Measurements from ENCODE around the gene NCK2. TPM values are rescaled to one million over a fixed set of nuclear protein-coding genes. Genes with fewer than 3 reads are reported as not detected.

The NCK2 gene
- total RNA-seq, 1 experiment from 2014 or later, result 89.0 TPM

GRCh38 chr2:105795575-105795934 lies 50.8 kb downstream of the NCK2 start:
- H3K4me3 Mint-ChIP-seq (ENCODE audit: unreplicated experiment), result no peak overlapping the region
- TF ChIP-seq CTCF (IDR thresholded peaks at IDR 0.05; ENCODE audit: insufficient read depth in 1 of 2, low read depth in 1 of 2, low read length in 1 of 2, severe bottlenecking in 1 of 2, unreplicated experiment in 1 of 2), result no peak
- DNase-seq, result no peak
- H3K4me1 Mint-ChIP-seq (ENCODE audit: low read depth, unreplicated experiment), result peaks cover 23% of the 10 kb centered on the region
- Histone ChIP-seq H3K4me3 (ENCODE audit: low read depth, low read length) (no peak overlapping the region), H3K36me3 (ENCODE audit: control insufficient read depth, insufficient read depth, low read length) (no peaks in the 10 kb centered on the region), H3K27me3 (replicated peaks; ENCODE audit: control insufficient read depth, insufficient read depth, low read length) (no peaks in the 10 kb centered on the region), H3K9me3 (no peaks in the 10 kb centered on the region), H3K4me1 (peaks cover 23% of the 10 kb centered on the region)
- H3K27ac Mint-ChIP-seq (ENCODE audit: unreplicated experiment), result peak overlapping the region; percentile 1
- ChIA-PET POLR2A (no interaction called here), CTCF (no interaction called here)
- no peaks in the 10 kb centered on the region for H3K27me3 Mint-ChIP-seq (ENCODE audit: insufficient read depth, unreplicated experiment)
- intact Hi-C loops (cut with micrococcal nuclease; ENCODE audit: unreplicated experiment), result no loop called here
- BruUV-seq (replicated peaks), result no TSS peak
- peaks cover 19% of the 10 kb centered on the region for H3K36me3 Mint-ChIP-seq (ENCODE audit: insufficient read depth, unreplicated experiment)
- no peaks in the 10 kb centered on the region for H3K9me3 Mint-ChIP-seq (ENCODE audit: unreplicated experiment)

GRCh38 chr2:105796131-105796638 lies 51.5 kb downstream of the NCK2 start:
- no peak overlapping the region for H3K4me3 ChIP-seq (ENCODE audit: low read depth, low read length)
- intact Hi-C loops (cut with micrococcal nuclease; ENCODE audit: unreplicated experiment), result no loop called here
- H3K4me1 Mint-ChIP-seq (ENCODE audit: low read depth, unreplicated experiment), result peaks cover 29% of the 10 kb centered on the region
- no peak for TF ChIP-seq CTCF (IDR thresholded peaks at IDR 0.05; ENCODE audit: insufficient read depth in 1 of 2, low read depth in 1 of 2, low read length in 1 of 2, severe bottlenecking in 1 of 2, unreplicated experiment in 1 of 2)
- no peaks in the 10 kb centered on the region for H3K36me3 ChIP-seq (ENCODE audit: control insufficient read depth, insufficient read depth, low read length)
- no peaks in the 10 kb centered on the region for H3K27me3 Mint-ChIP-seq (ENCODE audit: insufficient read depth, unreplicated experiment)
- peak overlapping the region; percentile 1 for H3K27ac Mint-ChIP-seq (ENCODE audit: unreplicated experiment)
- H3K4me1 ChIP-seq, result peaks cover 29% of the 10 kb centered on the region
- no peak overlapping the region for H3K4me3 Mint-ChIP-seq (ENCODE audit: unreplicated experiment)
- POLR2A ChIA-PET, result no interaction called here
- no peaks in the 10 kb centered on the region for H3K9me3 Mint-ChIP-seq (ENCODE audit: unreplicated experiment)
- no peaks in the 10 kb centered on the region for H3K9me3 ChIP-seq
- H3K27me3 ChIP-seq (replicated peaks; ENCODE audit: control insufficient read depth, insufficient read depth, low read length), result no peaks in the 10 kb centered on the region
- CTCF ChIA-PET, result no interaction called here
- peaks cover 21% of the 10 kb centered on the region for H3K36me3 Mint-ChIP-seq (ENCODE audit: insufficient read depth, unreplicated experiment)
- BruUV-seq (replicated peaks), result no TSS peak
- DNase-seq, result no peak

GRCh38 chr2:105796791-105797190 lies 52.1 kb downstream of the NCK2 start:
- no peak for DNase-seq
- TF ChIP-seq CTCF (IDR thresholded peaks at IDR 0.05; ENCODE audit: insufficient read depth in 1 of 2, low read depth in 1 of 2, low read length in 1 of 2, severe bottlenecking in 1 of 2, unreplicated experiment in 1 of 2), result no peak
- Mint-ChIP-seq H3K9me3 (ENCODE audit: unreplicated experiment) (no peaks in the 10 kb centered on the region), H3K4me1 (ENCODE audit: low read depth, unreplicated experiment) (peaks cover 35% of the 10 kb centered on the region), H3K4me3 (ENCODE audit: unreplicated experiment) (no peak overlapping the region), H3K27ac (ENCODE audit: unreplicated experiment) (peak overlapping the region; percentile 53), H3K36me3 (ENCODE audit: insufficient read depth, unreplicated experiment) (peaks cover 26% of the 10 kb centered on the region), H3K27me3 (ENCODE audit: insufficient read depth, unreplicated experiment) (no peaks in the 10 kb centered on the region)
- Histone ChIP-seq H3K27me3 (replicated peaks; ENCODE audit: control insufficient read depth, insufficient read depth, low read length) (no peaks in the 10 kb centered on the region), H3K9me3 (no peaks in the 10 kb centered on the region), H3K4me1 (peaks cover 35% of the 10 kb centered on the region), H3K36me3 (ENCODE audit: control insufficient read depth, insufficient read depth, low read length) (no peaks in the 10 kb centered on the region), H3K4me3 (ENCODE audit: low read depth, low read length) (no peak overlapping the region)
- intact Hi-C loops (cut with micrococcal nuclease; ENCODE audit: unreplicated experiment), result no loop called here
- no TSS peak for BruUV-seq (replicated peaks)
- ChIA-PET POLR2A (no interaction called here), CTCF (no interaction called here)
